NB4 (cell line): ENCODE results near the gene CDC14B.

ENCODE experiments used
- POLR2A ChIP-seq: IDR thresholded peaks from 2 replicates; pipeline ENCODE4 v1.6.1; 2011; ENCODE audit warnings: mild to moderate bottlenecking; ENCODE audit not compliant: insufficient read length; ENCODE audit errors: extremely low read depth
- TF ChIP-seq, protein P1 (sequence below): IDR thresholded peaks from one replicate; pipeline ENCODE4 v1.5.1; 2012; ENCODE audit warnings: low read depth, low read length
- TF ChIP-seq, protein P2 (sequence below): IDR thresholded peaks from 2 replicates; pipeline ENCODE4 v1.6.1; 2011; ENCODE audit warnings: low read depth, low read length

DNA sequence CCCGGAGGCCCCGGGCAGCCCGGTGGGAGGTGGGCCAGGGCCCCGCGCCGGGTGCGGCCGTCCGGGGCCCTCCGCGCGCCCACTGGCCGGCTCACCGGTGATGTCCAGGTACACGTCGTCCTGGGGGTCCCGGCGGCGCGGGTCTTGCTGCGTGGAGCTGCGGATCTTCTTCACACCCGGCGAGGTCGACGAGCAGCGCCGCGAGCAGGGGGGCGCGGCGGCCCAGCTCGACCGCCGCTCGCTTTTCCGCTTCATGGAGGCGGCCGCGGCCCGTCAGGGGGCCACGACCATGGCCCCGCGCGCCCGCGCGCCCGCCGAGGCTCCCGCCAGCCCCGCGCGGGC, 548 bp downstream of the CDC14B start:
- TF ChIP-seq, protein P1, sequence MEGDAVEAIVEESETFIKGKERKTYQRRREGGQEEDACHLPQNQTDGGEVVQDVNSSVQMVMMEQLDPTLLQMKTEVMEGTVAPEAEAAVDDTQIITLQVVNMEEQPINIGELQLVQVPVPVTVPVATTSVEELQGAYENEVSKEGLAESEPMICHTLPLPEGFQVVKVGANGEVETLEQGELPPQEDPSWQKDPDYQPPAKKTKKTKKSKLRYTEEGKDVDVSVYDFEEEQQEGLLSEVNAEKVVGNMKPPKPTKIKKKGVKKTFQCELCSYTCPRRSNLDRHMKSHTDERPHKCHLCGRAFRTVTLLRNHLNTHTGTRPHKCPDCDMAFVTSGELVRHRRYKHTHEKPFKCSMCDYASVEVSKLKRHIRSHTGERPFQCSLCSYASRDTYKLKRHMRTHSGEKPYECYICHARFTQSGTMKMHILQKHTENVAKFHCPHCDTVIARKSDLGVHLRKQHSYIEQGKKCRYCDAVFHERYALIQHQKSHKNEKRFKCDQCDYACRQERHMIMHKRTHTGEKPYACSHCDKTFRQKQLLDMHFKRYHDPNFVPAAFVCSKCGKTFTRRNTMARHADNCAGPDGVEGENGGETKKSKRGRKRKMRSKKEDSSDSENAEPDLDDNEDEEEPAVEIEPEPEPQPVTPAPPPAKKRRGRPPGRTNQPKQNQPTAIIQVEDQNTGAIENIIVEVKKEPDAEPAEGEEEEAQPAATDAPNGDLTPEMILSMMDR: no peak
- TF ChIP-seq POLR2A: no peak
- TF ChIP-seq, protein P2, sequence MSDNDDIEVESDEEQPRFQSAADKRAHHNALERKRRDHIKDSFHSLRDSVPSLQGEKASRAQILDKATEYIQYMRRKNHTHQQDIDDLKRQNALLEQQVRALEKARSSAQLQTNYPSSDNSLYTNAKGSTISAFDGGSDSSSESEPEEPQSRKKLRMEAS: no peak
